ENCODE data around the gene OR11L1.

GRCh38 chr1:247845011-247845692 is 3.5 kb upstream of the OR11L1 start:
- TF ChIP-seq CTCF (IDR thresholded peaks at IDR 0.05) (no peak), POLR2A (IDR thresholded peaks at IDR 0.05; ENCODE audit: low read depth) (no peak), POLR2AphosphoS5 (IDR thresholded peaks at IDR 0.05) (no peak), EP300 (IDR thresholded peaks at IDR 0.05) (no peak)

Data from esophagus muscularis mucosa (tissue), 4 donors.